ENCODE data around the gene OR2A14.

- TF ChIP-seq, protein P1, sequence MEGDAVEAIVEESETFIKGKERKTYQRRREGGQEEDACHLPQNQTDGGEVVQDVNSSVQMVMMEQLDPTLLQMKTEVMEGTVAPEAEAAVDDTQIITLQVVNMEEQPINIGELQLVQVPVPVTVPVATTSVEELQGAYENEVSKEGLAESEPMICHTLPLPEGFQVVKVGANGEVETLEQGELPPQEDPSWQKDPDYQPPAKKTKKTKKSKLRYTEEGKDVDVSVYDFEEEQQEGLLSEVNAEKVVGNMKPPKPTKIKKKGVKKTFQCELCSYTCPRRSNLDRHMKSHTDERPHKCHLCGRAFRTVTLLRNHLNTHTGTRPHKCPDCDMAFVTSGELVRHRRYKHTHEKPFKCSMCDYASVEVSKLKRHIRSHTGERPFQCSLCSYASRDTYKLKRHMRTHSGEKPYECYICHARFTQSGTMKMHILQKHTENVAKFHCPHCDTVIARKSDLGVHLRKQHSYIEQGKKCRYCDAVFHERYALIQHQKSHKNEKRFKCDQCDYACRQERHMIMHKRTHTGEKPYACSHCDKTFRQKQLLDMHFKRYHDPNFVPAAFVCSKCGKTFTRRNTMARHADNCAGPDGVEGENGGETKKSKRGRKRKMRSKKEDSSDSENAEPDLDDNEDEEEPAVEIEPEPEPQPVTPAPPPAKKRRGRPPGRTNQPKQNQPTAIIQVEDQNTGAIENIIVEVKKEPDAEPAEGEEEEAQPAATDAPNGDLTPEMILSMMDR (IDR thresholded peaks at IDR 0.05), result no peak
- TF ChIP-seq POLR2A (IDR thresholded peaks at IDR 0.05), result no peak
These were observed 11.1 kb downstream of the OR2A14 start for GRCh38 chr7:144134116-144134515.
